Dedifferentiated amniotic fluid mesenchymal stem cell (primary cell): ENCODE data around the gene LRRC7.
A peak's percentile ranks its signal among the peaks of the same experiment; 100 is the strongest.
"Not testable (repeated sequence)": the region's sequence is repeated elsewhere in the genome, so short reads cannot be mapped to it uniquely, and the experiment has no call there.

ENCODE experiments used
- DNase-seq: peaks from one replicate; pipeline ENCODE4 v3.0.0-alpha.2; 2016; ENCODE audit errors: extremely low spot score

The LRRC7 gene

DNA sequence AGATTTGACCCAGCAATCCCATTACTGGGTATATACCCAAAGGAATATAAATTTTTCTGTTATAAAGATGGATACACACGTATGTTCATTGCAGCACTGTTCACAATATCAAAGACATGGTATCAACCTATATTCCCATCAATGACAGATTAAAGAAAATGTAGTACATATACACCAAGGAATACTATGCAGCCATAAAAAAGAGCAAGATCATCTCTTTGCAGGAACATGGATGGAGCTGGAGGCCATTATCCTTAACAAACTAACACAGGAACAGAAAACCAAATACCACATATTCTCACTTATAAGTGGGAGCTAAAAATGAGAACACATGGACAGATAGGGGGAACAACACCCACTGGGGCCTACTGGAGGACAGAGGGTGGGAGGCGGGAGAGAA is 394.7 kb downstream of the LRRC7 start:
- not testable (repeated sequence) for DNase-seq

DNA sequence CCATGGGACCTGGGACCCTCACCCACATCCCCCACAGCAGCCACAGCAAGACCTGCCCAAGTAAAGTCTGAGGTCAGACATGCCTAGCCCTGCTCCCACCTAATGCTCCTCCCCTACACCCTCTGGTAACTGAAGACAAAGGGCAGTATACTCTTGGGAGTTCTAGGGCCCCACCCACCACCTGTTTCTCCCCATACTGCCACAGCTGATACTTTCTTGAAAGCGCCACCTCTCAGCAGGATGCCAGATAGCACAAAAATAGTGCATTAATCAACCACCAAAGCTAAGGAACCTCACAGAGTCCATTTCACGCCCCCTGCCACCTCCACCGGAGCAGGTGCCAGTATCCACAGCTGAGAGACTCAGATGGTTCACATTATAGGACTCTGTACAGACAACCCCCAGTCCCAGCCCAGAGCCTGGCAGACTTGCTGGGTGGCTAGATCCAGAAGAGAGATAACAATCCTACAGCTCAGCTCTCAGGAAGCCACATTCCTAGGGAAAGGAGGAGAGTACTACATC is 399.6 kb downstream of the LRRC7 start:
- DNase-seq = no peak

DNA sequence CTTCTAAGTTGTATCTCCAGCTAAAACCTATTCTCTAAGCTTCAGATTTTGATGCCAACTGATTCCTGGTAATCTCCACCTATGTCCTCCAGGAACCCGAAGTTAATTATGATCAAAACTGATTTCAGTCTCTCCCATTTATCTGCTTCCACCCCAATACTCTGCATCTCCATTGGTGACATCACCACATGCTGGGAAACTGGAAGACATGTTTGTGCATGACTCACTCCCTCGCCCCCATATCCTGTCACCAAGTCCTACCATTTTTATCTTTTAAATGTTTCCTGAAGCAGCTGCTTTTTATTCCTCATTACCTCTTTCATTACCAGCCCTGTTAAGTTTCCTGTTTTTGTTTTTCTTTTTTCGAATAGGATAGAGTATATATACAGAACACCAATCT is 409.2 kb downstream of the LRRC7 start:
- DNase-seq = no peak

- peak; percentile 71 for DNase-seq
Observed at GRCh38 chr1:69982992-69983391, 415.3 kb downstream of the LRRC7 start.

- DNase-seq = no peak
Observed at GRCh38 chr1:69985376-69985775, 417.7 kb downstream of the LRRC7 start.

GRCh38 chr1:69985901-69986439 is 418.2 kb downstream of the LRRC7 start:
- no peak for DNase-seq

GRCh38 chr1:69987881-69988280 is 420.2 kb downstream of the LRRC7 start:
- no peak for DNase-seq

DNA sequence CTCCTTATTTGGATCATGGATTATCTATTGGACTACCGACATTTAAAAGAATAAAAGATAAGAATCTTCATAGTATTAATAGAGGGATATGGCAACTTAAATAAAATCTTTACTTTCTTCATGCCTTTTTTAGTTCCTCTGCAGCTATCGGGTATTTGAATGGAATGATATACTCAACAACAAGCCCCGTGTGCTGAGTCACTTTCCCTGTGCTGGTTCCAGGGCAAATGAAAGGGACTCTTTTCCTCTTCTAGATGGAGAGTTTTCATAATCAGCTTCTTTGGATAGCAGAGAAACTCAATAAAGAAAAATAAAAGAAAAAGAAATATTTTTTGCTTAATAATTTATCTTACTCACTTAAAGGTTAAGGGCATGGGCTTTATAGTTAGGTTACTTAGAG is 423.9 kb downstream of the LRRC7 start:
- DNase-seq = no peak

DNA sequence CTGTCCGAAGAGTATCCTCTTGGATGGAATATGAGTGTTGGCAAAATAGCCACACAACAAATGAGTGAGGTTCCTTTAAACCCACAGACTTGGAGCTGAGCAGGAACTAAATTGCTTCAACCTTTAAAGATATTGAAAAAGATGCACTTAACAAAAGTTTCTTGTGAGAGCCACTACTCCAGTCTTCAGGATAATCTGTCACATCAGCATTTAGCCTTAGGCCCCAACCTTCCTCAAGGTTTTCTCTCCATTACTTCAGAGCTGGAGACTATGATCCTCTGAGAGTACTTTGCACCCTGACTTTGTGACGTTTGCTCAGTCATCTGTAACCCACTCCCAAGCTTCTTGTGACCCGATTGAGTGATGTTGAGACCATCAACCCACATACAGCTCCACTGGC is 424.9 kb downstream of the LRRC7 start:
- no peak for DNase-seq

DNA sequence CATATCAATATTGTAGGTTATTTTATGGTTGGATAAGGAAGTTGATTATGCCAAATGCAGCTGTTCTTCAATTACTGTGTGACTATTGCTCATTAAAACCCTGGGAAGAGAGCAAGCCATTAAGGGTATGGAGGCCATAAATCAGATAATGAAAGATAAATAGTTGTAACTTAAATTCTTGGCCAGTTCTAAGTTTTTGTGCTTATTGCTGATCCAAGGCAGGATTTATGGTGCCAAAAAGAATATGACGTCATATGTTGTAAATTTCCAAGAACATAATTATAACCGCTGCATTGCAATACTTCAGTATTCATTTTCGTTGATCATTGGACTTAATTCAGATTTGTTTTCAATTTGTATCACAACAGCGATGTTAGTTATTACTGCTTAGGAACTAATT is 426.1 kb downstream of the LRRC7 start:
- DNase-seq = no peak

- no peak for DNase-seq
Observed at GRCh38 chr1:69994241-69994640, 426.5 kb downstream of the LRRC7 start.

GRCh38 chr1:69998847-69999246 is 431.1 kb downstream of the LRRC7 start:
- no peak for DNase-seq

- DNase-seq = no peak
Observed at GRCh38 chr1:70003211-70003908, 435.6 kb downstream of the LRRC7 start.

- no peak for DNase-seq
Observed at GRCh38 chr1:70005386-70006034, 437.8 kb downstream of the LRRC7 start.

GRCh38 chr1:70008660-70009059 is 440.9 kb downstream of the LRRC7 start:
- no peak for DNase-seq

DNA sequence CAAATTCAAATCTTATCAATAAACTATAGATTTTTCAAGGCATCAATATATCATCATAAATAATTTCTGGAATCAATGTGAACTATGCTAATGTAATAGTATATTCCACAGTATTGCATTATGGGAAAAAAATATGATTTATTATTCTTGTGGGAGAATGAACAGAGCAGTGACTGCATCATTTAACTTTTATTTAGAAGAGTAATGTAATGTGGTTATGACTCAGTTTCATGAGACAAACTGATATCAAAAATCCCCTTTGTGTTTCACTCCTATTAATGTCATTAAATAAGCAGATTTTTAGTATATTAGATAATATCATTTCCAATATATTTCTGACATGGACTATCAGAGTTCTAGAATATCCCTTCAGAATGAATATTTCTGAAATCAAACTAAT is 450.0 kb downstream of the LRRC7 start:
- DNase-seq = no peak

DNA sequence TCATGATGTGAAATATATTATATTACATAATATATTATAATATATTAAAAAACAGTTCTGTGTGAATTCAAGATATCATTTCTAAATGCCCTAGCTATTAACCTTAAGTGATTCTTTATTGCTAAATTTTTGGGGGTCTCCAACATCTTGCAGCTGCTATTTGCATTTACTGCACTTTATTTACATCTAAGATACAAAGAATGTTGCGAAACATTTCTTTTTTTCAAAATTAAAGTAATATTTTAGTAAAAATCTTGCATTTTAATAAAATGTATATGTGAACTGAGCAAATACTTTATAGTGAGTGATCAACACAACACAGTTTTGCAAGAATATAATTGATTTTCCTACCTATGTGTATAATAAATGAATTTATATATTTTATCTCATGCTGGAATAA is 456.6 kb downstream of the LRRC7 start:
- no peak for DNase-seq

DNA sequence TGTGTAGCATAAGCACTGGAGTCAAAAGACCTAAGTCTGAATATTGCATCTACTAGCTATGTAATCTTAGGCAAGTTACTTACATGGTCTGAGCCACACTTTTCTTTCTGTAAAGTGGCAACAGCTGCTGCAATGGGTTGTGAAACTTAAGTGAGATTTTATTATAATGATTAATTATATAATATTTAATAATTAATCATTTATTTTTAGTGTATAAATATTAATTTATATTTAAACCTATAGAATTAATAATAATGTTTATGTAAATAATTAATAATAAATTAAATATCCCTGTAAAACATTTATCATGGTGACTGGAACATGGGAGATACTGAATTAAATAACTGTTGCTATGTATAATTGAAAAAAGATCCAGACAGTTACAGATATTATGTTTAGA is 457.3 kb downstream of the LRRC7 start:
- DNase-seq = no peak

- no peak for DNase-seq
Observed at GRCh38 chr1:70025846-70026245, 458.1 kb downstream of the LRRC7 start.

DNA sequence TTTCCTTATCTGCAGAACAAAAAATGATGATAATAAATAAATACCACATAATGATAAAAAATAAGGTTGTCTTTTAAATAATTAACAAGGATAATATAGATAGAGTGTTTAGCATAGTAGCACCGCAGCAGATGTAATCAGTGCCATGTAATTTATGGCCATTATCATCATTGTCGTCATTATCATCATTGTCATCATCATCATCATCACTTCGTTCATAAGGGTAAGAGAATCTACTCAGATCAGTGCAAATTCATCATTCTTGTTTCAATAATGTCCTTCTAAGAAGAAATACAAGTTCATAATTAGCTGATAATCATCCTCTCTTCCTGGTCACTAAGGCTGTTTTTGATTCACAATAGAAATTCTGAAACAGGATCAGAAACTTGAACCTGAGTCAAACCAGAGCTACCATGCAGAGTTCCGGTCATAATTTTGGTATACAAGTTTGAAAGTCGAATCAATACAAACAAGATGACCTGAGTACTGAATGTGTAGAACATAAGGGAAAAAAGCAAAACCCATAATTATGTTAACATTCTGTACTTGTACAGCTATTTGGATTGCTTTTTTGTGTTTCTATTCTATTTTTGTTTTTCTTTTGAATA is 465.6 kb downstream of the LRRC7 start:
- no peak for DNase-seq

- no peak for DNase-seq
Observed at GRCh38 chr1:70033936-70034335, 466.2 kb downstream of the LRRC7 start.

- DNase-seq = peak; percentile 19
Observed at GRCh38 chr1:70034403-70034802, 466.7 kb downstream of the LRRC7 start.

- DNase-seq = peak; percentile 29
Observed at GRCh38 chr1:70038025-70038424, 470.3 kb downstream of the LRRC7 start.
